Hematopoietic multipotent progenitor cell treated with erythropoietin and hydrocortisone succinate and interleukin-3 and kit ligand, for 15 days (in vitro differentiated cells): ENCODE results near the gene FEM1B.
"Not testable (repeated sequence)": the region's sequence is repeated elsewhere in the genome, so short reads cannot be mapped to it uniquely, and the experiment has no call there.

Source experiments
- DNase-seq: peaks from one replicate; pipeline ENCODE4 v3.0.0-alpha.2; 2015; ENCODE audit warnings: low spot score

FEM1B gene

GRCh38 chr15:68277603-68278344 lies at the start of gene FEM1B:
Gene FEM1B (plus strand): TSS chr15:68277745. CDS start chr15:68278418, 673 bp downstream.
- peak; percentile 90 for DNase-seq

GRCh38 chr15:68228143-68228970 lies 49.2 kb upstream of the FEM1B start:
- no peak for DNase-seq

DNA sequence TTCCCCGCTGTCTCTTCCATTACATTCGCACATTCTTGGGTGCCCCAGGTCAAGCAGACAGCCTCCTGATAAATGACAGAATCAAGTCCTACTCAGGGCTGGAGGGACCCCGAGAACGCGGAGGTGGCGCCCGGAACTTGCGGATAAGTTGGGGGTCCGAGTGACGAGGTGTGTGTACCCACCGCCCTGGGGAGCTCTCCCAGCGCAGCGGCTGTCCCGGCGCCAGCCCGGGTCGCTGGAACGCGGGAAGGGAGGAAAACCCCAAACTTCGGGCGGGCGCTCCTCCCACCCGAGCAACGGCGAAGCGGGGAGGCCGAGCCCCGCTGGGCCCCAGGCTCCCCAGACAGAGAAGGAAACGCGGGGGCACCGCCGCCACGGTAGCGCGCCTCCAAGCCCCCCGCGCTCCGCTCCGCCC lies 48.6 kb upstream of the FEM1B start:
- DNase-seq, result peak; percentile 12

- peak; percentile 79 for DNase-seq
Observed at GRCh38 chr15:68229386-68230156, 48.0 kb upstream of the FEM1B start, which contains the start of gene CLN6. Gene CLN6 (minus strand): TSS chr15:68229728. CDS start chr15:68229584, 144 bp downstream.

- no peak for DNase-seq
Observed at GRCh38 chr15:68230157-68231100, 47.1 kb upstream of the FEM1B start.

GRCh38 chr15:68231102-68231818 lies 46.3 kb upstream of the FEM1B start:
- no peak for DNase-seq

DNA sequence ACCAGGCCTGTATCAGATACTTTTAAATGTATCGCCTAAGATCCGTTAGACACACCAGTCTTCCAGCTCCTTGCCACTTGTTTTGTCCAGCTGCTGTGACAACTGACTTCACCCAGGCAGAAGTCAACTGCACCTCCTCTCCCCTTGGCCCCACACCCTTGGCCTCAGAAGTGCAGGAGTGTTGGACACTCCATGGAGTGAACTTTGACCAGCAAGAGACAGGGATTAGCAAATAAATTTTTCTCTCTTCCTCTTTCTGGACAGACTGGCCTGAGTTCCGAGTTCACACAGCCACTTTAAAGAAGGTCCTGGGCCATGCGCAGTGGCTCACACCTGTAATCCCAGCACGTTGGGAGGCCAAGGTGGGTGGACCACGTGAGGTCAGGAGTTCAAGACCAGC lies 45.1 kb upstream of the FEM1B start:
- DNase-seq, result no peak

GRCh38 chr15:68232937-68233336 lies 44.6 kb upstream of the FEM1B start:
- DNase-seq, result no peak

GRCh38 chr15:68234060-68234459 lies 43.5 kb upstream of the FEM1B start:
- DNase-seq, result no peak

- not testable (repeated sequence) for DNase-seq
Observed at GRCh38 chr15:68234520-68234919, 43.0 kb upstream of the FEM1B start.

- no peak for DNase-seq
Observed at GRCh38 chr15:68235022-68235421, 42.5 kb upstream of the FEM1B start.

- no peak for DNase-seq
Observed at GRCh38 chr15:68239025-68239424, 38.5 kb upstream of the FEM1B start.

DNA sequence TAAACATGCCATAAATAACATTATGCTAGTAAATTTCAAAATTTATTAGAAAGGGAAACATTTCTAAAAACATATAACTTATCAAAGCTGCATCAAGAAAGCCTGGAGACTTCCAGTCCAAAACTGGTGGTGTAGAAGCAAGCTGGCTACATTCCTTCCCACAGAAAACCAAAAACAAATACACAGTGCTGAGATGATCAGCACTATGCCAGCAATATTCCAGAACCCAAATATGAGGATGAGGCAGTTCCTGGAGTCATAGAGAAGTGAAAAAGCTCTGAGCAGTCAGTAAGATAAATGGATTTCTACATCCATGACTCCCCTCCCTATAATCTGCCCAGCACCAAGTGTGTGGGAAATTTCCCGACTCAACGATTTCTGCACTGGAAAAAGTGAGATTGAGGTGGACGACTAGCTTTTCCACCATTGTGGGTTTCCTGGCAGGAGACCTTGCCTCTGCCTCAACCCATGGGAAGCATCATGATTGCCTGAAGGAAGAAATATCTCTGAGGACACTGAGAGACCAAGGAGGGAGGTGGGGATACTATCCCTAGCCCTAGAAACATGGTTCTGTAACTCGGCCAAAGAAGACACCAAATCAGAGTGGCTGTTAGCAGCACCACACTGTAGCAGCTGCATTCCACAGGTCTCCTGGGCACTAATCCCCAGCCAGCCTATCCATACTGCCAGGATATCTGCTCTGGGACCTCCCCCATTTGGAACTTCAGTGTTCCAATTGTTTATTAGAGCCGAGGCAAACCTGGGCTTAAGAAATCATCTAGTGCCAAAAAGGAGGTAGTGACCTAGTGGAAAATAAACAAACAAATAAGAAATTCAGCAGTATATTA lies 36.2 kb upstream of the FEM1B start:
- DNase-seq, result no peak

DNA sequence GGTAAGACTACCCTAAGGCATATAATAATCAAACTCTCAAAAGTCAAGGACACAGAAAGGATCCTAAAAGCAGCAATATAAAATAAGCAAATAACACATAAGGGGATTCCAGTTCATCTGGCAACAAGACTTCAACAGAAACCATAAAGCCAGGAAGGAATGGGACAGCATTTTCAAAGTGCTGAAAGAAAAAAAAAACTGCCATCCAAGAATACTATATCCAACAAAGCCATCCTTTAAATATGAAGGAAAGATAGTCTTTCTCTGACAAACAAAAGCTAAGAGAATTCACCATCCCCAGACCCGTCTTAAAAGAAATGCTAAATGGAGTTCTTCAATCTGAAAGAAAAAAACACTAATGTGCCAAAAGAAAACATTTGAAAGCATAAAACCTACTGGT lies 33.3 kb upstream of the FEM1B start:
- DNase-seq, result no peak

DNA sequence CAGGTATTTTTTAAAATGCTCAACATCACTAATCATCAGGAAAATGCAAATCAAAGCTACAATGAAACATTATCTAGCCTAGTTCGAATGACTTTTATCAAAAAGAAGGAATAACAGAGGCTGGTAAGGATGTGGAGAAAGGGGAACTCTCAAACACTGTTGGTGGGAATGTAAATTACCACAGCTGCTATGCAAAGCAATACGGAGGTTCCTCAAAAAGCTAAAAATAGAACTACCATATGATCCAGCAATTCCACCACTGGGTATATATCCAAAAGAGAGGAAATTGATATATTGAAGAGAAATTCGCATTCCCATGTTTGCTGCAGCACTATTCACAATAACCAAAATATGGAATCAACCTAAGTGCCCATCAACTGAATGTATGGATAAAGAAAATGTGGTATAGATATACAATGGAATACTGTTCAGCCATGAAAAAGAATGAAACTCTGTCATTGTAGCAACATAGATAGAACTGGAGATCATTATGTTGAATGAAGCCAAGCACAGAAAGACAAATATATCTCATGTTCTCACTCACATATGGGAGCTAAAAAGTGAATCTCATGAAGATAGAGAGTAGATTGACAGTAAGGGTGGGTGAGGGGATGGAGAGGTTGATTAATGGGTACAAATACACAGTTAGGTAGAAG lies 28.4 kb upstream of the FEM1B start:
- DNase-seq, result no peak

DNA sequence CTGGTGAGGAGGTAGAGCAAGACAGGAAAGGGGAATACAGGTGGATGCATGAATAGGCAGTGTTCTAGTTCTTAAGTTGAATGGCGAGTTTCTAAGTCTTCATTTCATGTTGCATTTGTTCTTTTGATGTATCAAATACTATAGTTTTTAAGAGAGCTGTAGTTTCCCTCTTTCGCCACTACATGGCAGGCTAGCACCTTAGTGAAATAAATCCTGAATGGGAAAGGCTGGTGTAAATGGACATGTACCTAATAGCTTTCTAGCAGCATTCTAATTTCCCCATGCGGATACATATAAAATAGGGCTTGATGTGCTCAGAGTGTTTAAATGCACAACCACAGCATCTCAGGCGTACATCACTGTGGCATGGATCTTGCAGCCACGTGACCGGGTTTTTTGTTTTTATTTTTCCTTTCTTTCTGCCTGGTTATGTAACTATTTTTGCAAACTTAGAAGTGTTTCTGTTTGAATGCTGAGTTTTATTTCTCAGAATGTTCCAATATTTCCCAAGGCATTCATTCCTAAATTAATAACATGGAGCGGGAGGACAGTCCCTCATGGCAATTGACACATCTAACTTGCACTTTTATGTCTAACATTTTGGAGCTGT lies 24.5 kb upstream of the FEM1B start:
- peak; percentile 70 for DNase-seq

DNA sequence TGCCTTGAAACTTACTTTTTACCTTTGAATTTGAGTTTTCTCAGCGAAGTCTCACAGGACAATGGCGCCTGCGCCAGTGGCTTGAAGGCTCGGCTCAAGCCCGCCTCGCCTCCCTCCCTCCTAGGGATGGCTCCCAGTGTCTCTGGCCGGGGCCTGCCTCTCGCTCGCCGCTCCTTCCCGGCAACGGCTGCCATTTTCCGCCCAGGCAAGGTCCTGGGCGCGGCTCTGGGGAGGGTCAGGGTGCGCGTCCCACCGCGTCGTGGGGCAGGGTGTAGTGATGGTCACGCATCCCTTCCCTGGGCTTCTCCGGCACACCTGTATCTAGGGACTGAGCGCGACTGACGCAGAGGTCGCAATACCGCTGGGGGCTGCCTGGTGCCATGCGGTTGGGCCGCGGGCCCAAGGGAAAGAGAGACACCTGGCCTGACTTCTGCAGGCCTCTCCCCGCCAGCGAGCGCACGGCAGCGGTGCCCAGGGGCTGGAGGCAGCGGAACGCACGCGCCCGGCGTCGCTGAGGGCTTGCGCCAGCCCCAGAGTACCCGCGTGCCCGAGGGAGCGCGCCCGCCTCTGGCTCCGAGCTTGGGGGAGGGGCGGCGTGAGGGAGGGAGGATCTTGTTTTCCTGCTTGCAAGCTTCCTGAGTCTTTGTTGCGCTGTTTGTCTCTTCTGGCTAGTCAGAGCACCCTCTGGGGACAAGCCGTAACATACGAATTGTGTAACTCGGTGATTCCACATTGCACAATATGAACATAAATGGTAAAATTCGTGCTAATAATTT lies 20.7 kb upstream of the FEM1B start:
- DNase-seq, result peak; percentile 24

GRCh38 chr15:68258692-68259091 lies 18.9 kb upstream of the FEM1B start:
- no peak for DNase-seq
